NCI-H1092 treated with DMSO at 0.1 percent for 48 hours (cell line): Measurements from ENCODE around the gene COG4.

ENCODE experiments used
- DNase-seq: peaks from one replicate; lab custom pipeline; 2025; lab: John Stamatoyannopoulos, UW

The COG4 gene

DNA sequence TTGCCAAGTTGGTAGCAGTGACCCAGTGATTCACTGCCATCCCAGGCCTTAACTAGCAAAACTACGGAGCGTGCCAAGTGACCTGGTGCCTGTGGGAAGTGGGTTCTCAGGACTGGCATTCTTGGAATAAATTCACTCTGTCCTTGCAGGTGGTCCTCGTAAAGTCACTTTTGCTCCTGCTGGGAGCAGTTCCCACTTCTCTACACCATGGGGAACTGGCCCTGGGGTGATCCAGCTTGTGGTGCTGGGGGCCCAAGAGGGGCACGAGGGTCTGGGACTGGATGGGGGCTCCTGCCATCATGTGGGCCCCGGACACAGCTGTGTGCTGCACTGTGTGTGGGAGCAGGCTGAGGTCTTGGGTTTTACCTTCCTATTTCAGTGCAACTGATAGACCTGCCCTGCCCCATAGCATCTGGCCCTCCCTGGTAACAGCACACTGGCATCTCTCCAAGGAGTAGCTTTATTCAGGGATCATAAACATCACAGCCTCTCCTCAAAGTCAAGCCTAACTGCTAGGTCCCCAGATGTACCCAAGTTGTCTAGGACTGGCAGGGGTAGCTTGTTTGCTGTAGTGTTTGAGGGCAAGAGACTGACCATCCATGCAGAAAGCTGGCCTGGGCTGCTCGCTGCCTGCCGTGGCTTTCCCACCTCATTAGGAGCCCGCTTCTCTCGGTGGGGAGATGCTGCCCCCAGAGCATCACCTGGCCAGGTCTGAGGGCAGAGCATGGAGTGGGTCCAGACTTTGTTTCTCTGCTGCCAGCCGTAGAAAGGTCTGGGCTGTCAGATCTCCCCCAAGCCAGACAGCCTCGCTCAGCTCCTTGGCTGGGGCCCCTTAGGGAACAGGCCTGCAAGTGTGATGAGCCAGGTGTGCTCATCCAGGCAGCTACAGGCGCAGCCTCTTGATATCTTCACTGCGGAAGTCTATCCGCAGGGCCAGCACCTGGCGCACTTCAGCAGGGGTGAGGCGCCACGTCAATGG, 42.9 kb downstream of the COG4 start:
- DNase-seq = no peak

DNA sequence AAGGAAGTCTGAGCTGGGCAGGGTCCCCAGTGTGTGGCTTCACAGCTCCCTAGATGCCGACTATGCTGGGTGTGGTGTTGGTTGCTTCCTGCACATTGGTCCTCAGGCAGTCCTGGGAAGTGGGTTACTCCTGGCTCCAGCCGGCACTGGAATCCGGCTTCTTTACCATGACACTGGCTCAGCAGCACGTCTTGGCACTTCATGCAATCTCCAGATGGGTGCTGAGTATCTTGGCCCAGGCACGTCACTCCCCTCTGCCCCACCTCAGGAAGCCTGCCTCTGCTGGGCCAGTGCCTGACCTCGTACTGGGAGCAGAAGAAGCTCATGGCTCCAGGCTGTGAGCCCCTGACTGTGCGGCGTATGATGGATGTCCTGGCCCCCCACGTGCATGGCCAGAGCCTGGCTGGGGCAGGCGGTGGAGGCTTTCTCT, 44.4 kb downstream of the COG4 start:
- no peak for DNase-seq

DNA sequence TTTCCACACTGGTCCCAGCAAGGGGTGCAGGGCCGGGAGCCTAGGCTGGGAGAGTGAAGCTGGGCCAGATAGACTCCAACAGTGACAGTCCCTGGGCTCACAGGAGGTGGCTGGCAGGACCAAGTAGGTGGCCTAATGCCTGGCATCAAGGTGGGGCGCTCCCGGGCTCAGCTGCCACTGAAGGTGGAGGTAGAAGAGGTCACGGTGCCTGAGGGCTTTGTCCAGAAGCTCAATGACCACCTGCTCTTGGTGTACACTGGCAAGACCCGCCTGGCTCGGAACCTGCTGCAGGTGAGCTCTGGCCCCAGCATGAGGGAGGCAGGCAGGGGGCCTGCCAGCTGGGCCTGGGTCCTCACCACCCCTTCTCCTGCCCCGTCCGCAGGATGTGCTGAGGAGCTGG, 45.2 kb downstream of the COG4 start:
- no peak for DNase-seq

DNA sequence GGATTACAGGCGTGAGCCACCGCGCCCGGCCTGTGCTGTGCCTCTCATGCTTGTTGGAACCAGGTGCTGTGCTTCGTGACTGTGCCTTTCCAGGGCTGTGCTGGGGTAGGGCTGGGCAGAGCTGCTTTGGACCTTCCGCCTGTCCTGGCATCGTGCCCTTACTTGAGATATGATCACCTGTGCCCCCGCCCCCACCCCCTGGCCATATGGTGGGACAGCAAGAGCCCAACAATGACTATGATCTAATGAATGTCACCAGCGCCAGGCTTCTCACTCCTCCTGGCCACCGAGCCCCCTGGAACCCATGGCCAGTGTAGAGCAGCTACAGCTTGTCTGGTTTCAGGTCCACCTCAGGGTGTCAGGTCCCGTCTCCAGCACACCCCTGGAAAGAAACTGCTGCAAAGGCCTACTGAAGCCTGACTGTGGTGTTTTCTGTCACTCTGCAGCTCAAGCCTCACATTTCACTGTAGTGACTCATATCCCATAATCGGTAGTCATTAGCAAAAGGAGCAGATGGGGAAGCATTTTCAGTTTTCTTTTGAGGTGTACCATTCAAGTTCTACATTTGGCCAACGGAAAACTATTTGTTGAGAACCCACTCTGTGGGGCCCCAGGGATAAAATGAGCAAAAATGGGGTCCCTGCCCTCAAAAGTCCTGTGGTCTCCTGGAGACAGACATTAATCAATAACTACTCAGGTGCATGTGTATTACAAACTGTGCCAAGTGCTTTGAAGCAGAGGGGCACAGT, 46.9 kb downstream of the COG4 start:
- DNase-seq = no peak

DNA sequence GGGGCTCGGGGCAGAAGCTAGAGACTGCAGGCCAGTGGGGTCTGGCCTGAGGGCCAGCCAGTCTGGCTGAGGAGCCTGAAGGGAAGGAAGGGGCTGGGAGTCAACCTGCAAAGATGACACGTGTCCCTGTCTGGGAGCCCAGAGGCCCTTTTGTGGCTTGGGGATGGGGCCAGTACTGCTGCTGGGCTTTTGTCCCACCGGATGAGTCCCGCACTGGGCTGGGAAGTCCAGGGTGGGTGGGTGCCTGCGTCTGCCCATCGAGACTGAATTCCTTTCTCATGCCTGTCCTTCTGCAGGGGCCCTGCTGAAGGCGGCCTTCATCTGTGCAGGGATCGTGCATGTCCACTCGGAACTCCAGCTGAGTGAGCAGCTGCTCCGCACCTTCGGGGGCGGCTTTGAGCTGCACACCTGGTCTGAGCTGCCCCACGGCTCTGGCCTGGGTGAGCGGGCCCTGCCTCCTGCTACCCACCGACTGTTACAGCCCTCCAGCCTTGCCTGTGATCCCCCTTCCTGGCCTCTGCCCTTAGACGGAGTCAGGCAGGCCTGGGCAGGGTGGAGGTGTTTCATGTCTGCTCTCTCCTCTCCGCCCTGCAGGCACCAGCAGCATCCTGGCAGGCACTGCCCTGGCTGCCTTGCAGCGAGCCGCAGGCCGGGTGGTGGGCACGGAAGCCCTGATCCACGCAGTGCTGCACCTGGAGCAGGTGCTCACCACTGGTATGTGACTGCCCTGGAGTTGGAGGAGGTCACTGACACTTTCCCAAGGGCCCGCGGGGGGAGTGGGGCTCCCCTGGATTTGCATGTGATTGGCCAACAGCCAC, 48.1 kb downstream of the COG4 start:
- DNase-seq = no peak

DNA sequence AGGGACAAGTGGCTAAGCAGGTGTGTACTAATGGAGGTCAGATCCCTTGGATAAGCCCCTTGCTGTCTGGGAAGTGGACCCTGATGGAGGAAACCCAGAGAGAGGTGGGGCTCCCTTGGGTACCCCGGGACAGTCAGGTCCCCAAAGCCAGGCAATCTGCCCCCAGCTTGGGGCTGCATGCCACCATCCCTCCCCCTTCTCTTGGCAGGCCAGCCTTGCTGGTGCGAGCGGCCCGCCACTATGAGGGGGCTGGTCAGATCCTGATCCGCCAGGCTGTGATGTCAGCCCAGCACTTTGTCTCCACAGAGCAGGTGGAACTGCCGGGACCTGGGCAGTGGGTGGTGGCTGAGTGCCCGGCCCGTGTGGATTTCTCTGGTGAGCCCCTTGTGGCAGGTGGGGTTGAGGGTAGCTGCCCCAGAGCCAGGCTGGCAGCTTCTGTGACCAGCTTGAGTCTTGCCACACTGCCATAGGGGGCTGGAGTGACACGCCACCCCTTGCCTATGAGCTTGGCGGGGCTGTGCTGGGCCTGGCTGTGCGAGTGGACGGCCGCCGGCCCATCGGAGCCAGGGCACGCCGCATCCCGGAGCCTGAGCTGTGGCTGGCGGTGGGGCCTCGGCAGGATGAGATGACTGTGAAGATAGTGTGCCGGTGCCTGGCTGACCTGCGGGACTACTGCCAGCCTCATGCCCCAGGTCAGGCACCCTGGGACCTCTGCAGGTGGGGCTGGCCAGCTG, 48.9 kb downstream of the COG4 start:
- no peak for DNase-seq

DNA sequence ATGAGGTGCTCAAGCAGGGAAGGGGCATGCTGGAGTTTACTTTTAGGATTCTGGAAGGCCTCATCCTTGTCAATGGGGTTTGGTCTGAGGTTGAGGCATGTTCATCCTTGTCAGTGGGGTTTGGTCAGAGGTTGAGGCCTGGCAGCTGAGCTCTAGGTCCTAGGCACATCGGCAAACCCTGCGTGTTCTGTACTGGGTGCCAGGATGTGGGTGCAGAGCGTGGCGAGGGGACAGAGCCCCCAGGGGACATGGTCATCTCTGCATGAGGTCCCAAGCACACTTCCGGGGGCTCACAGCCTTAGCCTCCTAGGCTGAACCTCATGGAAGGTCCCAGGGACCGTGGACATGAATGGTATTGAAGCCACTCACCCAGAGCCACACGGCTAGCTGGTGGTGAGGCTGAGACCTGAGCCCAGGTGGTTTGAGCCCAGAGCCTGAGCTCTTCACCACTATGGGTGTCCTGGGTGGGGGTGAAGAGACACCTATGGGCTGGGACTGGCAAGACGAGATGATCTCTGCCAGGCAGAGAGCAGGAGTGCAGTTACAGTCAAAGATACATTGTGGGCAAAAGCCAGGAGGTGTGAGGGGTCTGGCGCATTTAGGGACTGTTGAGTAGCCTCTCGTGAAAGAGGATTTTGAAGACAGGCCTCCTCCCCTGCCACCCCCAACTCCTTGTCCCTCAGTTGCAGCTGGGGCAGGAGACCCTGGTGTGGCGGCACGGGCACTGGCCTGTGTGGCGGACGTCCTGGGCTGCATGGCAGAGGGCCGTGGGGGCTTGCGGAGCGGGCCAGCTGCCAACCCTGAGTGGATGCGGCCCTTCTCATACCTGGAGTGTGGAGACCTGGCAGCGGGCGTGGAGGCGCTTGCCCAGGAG, 49.7 kb downstream of the COG4 start:
- no peak for DNase-seq

DNA sequence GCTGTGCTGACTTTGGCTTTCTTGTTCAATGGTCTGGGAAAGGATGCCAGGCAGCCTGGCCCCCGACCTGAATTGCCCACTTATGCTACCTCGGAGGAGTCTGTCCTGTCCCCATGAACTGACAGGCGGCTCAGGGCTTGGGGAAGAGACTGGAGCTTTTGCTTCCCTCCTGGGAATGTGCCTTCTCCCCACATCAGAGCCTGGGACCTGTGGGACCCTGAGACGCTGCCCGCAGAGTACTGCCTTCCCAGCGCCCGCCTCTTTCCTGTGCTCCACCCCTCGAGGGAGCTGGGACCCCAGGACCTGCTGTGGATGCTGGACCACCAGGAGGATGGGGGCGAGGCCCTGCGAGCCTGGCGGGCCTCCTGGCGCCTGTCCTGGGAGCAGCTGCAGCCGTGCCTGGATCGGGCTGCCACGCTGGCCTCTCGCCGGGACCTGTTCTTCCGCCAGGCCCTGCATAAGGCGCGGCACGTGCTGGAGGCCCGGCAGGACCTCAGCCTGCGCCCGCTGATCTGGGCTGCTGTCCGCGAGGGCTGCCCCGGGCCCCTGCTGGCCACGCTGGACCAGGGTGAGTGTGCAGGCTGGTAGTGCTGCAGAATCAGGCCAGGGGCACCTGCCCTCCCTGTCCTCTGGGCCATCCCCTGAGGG, 50.4 kb downstream of the COG4 start:
- no peak for DNase-seq

DNA sequence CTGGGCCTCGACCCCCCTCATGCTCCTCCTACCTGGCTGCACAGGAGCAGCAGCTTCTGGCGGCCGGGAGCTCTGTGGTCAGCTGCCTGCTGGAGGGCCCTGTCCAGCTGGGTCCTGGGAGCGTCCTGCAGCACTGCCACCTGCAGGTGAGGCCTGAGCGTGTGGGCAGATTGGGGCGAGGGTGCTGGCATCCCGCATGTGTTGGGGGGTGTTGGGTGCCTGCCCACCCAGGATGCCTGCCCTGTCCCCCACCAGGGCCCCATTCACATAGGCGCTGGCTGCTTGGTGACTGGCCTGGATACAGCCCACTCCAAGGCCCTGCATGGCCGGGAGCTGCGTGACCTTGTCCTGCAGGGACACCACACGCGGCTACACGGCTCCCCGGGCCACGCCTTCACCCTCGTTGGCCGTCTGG, 52.4 kb downstream of the COG4 start:
- DNase-seq = no peak

DNA sequence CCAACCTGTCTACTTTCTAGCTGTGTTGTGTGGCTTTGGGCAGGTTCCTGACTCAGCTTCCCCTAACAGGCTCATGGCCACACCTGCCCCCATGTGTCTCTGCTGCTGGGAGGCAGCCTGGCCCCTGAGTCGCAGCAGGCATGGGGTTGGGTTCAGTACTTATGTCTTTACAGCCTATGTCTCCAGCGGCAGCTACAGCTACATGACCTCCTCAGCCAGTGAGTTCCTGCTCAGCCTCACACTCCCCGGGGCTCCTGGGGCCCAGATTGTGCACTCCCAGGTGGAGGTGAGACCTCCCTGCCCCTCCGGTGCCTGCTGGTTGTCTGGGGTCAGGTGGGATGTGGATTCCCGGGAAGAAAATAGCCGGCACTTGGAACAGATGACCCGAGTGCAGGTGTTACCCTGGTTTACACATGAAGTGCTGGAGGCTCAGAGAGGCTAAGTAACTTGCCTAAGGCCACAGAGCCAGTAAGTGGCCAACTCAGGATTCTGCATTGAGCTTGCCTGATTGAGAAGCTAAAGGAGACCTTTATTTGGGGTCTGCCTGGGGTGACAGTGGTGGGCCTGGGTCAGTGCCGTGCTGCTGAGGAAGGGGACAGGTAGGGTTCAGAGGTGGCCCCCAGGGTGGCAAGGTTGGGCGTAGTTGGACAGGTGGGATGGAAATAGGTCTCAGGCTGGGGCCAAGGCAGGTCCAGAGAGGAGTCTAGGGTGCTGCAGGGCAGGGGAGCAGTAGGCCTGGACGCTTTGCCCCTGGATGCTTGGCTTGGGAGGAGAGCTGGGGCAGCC, 53.0 kb downstream of the COG4 start:
- DNase-seq = no peak

DNA sequence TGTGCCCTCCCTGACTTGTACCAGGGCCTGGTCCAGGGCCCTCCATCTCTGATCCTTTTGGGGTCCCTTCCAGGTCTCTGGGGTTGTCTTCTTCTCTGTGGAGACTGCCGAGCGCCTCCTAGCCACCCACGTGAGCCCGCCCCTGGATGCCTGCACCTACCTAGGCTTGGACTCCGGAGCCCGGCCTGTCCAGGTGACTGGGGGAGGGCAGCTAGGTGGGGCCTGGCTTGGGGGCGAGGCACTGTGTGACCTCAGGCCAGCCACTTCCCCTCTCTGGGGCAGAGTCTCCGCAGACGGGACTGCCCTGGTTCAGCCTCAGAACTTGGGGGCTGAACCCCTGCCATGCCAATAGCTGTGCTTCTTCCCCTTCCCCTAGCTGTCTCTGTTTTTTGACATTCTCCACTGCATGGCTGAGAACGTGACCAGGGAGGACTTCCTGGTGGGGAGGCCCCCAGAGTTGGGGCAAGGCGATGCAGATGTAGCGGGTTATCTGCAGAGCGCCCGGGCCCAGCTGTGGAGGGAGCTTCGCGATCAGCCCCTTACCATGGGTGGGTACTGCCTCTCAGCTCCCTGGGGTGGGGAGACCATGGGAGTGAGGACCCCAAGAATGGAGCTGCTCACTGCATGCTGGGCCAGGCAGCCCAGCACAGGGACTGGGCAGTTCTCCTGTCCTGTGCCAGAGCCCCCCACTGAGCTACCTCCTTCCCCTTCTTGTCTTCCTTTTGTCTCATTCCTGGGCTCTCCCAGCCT, 54.4 kb downstream of the COG4 start:
- DNase-seq = no peak

DNA sequence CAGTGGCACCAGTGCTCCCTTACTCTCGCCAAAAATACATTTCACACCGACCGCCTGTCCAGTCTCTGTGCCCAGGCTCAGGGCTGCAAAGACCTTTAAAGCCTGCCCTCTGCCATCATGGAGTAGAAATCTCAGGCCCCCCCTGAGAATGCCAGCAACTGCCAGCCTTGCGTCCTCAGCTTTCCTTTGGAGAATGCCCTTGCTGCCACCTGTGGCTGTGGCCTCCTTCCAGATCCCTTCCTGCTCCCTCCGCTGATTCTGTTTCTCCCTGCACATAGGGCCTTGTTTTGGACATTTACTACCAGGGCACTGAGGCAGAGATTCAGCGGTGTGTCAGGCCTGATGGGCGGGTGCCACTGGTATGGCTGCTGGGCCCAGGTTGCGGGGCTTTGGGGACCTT, 55.7 kb downstream of the COG4 start:
- DNase-seq = no peak

DNA sequence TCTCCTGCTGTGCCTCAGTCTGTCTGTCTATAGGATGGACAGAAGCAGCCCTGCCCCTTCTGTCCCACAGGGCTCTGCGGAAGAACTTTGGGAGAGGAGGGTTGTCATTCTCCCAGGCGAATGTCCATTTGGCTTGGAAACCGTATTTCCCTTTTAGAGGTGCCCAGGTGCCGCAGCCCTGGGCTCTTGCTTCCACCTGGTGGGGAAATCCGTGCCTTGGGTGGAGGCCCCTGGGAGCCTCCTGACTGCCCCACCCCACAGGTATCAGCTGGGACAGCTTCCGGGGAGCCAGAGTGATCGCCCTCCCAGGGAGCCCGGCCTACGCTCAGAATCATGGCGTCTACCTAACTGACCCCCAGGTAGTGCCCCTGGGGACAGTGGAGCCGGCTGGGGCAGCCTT, 56.2 kb downstream of the COG4 start:
- DNase-seq = no peak

DNA sequence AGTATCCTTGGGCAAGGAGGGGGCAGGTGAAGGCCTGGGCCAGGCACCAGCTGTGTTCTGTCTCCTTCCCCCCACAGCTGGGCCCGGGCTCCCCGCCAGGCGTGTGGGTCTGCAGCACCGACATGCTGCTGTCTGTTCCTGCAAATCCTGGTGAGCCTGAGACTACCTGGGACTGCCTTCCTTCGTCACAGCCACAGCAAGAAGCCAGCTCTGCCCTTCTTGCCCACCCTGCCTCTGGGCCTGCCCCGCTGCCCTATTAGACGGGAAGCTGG, 56.6 kb downstream of the COG4 start:
- DNase-seq = no peak

DNA sequence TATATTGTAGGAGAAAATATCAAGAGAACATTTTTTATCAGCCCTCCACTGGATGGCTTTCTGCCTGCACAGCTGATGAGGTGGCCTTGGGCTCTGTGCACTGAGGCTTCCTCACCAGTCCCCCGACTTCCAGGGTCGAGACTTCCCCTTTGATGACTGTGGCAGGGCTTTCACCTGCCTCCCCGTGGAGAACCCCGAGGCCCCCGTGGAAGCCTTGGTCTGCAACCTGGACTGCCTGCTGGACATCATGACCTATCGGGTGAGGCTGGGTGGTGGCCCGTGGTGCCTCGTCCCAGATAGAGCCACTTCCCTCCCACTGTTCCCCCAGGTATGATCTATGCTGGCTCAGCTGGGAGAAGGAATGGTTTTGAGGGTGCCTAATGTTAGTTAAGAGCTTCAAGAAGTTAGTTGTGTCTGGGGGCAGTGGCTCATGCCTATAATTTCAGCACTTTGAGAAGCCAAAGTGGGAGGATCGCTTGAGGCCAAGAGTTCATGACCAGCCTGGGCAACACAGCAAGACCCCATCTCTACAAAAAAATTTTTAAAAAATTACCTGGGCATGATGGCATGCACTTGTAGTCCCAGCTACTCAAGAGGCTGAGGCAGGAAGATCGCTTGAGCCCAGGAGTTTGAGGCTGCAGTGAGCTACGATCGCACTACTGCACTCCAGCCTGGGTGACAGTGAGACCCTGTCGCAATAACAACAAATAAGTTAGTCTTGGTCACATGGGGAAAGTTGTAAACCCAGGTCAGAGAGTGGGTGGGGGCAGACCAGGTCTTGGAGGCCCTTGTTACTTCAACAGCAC, 57.2 kb downstream of the COG4 start:
- DNase-seq = no peak

DNA sequence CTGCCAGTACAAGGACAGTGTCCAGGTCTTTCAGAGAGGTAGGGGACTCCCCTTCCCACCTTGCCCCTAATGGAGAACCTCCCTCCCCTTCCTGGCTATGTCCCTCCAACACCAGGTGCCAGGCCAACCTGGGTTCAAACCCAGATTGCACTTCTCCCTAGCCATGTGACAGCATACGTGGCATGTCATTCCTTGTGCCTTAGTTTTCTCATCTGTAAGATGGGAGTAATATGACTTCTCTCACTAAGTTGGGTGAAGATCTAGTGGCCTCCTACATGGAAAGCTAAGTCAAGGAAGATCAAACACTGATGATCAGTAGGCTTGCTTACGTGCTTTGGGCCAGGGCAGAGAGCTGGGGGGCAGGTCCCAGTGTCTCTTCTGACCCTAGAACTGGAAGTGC, 60.1 kb downstream of the COG4 start:
- DNase-seq = no peak

DNA sequence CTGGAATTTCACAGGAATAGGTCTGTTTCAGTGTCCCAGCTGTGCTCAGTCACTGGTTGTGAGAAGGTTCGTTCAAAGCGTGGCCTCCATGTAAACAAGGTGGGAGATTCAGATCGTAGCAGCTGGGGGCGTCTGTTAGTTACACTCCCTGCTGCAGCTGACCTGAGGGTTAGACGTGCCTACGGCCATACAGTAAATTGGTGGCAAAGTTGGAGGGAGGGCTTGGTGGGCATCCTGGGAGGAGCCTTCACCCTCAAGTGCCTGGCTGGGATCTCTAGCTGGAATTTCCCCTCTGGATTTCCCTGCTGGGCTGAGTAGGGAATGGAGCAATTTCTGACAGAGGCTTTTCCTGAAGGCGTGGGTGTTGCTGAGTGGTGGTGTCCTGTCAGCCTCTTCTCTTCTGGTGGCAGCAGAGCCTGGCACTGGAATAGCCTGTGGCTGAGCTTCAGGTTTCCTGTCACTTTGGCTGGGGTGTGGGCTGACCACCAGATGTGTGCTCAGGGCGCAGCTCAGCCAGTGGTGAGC, 62.6 kb downstream of the COG4 start:
- DNase-seq = no peak
